GM23248 (cell line): ENCODE data around the gene PPFIA4. TPM values are rescaled to one million over a fixed set of nuclear protein-coding genes. Genes with fewer than 3 reads are reported as not detected.

Source experiments
- DNase-seq: peaks from one replicate; pipeline ENCODE4 v3.0.0-alpha.2; 2015
- H2AFZ ChIP-seq: fragments of 200-600 bp; sonication (generic); 2 replicates; pipeline ENCODE4 v1.6.1; 2016; ENCODE audit warnings: antibody characterized with exemption
- H3F3A ChIP-seq: fragments of 200-600 bp; sonication (generic); 2 replicates; pipeline ENCODE4 v1.6.1; 2016; ENCODE audit warnings: mild to moderate bottlenecking, antibody characterized with exemption, mixed run types; ENCODE audit not compliant: insufficient read depth
- H3K27ac ChIP-seq: fragments of 200-600 bp; sonication (generic); 2 replicates; pipeline ENCODE4 v1.5.1; 2016; ENCODE audit warnings: mild to moderate bottlenecking
- H3K27me3 ChIP-seq: fragments of 200-600 bp; sonication (generic); replicated peaks from 2 replicates; pipeline ENCODE4 v1.6.1; 2016; ENCODE audit warnings: mild to moderate bottlenecking; ENCODE audit not compliant: insufficient read depth
- H3K36me3 ChIP-seq: fragments of 200-600 bp; sonication (generic); 2 replicates; pipeline ENCODE4 v1.6.1; 2016; ENCODE audit warnings: low read depth, mild to moderate bottlenecking
- H3K4me1 ChIP-seq: fragments of 200-600 bp; sonication (generic); 2 replicates; pipeline ENCODE4 v1.6.1; 2016; ENCODE audit warnings: mild to moderate bottlenecking; ENCODE audit not compliant: insufficient read depth
- H3K4me2 ChIP-seq: fragments of 200-600 bp; sonication (generic); one replicate; pipeline ENCODE4 v1.6.1; 2016; ENCODE audit warnings: mild to moderate bottlenecking; ENCODE audit not compliant: unreplicated experiment
- H3K4me3 ChIP-seq: fragments of 200-600 bp; sonication (generic); 2 replicates; pipeline ENCODE4 v1.5.1; 2016; ENCODE audit warnings: mild to moderate bottlenecking
- H3K79me2 ChIP-seq: fragments of 200-600 bp; sonication (generic); 2 replicates; pipeline ENCODE4 v1.6.1; 2016; ENCODE audit warnings: mild to moderate bottlenecking; ENCODE audit not compliant: insufficient read depth
- H3K9ac ChIP-seq: fragments of 200-600 bp; sonication (generic); 2 replicates; pipeline ENCODE4 v1.6.1; 2016; ENCODE audit warnings: mild to moderate bottlenecking
- H3K9me2 ChIP-seq: fragments of 200-600 bp; sonication (generic); 2 replicates; pipeline ENCODE4 v1.6.1; 2016; ENCODE audit warnings: mixed run types, mild to moderate bottlenecking, moderate library complexity; ENCODE audit not compliant: insufficient read depth
- H3K9me3 ChIP-seq: fragments of 200-600 bp; sonication (generic); one replicate; pipeline ENCODE4 v1.6.1; 2017; ENCODE audit warnings: low read depth
- H4K20me1 ChIP-seq: fragments of 200-600 bp; sonication (generic); 2 replicates; pipeline ENCODE4 v1.6.0; 2016; ENCODE audit not compliant: insufficient read depth
- EZH2 ChIP-seq: fragments of 200-600 bp; sonication (generic); IDR thresholded peaks from 2 replicates; pipeline ENCODE4 v1.6.1; 2018; ENCODE audit warnings: antibody characterized with exemption, mild to moderate bottlenecking; ENCODE audit not compliant: insufficient read depth, poor library complexity, severe bottlenecking
- EZH2phosphoT487 ChIP-seq: fragments of 200-600 bp; sonication (generic); IDR thresholded peaks from 2 replicates; pipeline ENCODE4 v1.6.1; 2018; ENCODE audit warnings: antibody characterized with exemption, moderate library complexity, mild to moderate bottlenecking, low read depth; ENCODE audit not compliant: insufficient read depth
- WGBS, 2 experiments: methylation state at CpG; one replicate each; pipeline ENCODE4 v1.1.6; 2015 to 2017; ENCODE audit warnings: low lambda C conversion rate in 2 of 2, low coverage in 1 of 2; ENCODE audit errors: missing lambda C conversion rate in 2 of 2; 5-methylcytosine and 5-hydroxymethylcytosine counted together
- in situ Hi-C: fragments of 300-500 bp; cut with MboI; formaldehyde crosslinking; loops from 2 replicates; pipeline ENCODE4 v1.15.0; 2020
- polyA plus RNA-seq: library from polyadenylated mRNA; unstranded; fragments of >200 nt; fragmentation: Nextera tagmentation; extraction: Ambion mirVana; gene quantifications from 2 replicates; pipeline ENCODE4 v1.2.1, GENCODE V29; 2016
- total RNA-seq: library from RNA; depleted of rRNA; stranded (reverse); fragments of >200 nt; shearing (Covaris generic); gene quantifications from 2 replicates; pipeline ENCODE4 v1.2.3, GENCODE V29; 2014

PPFIA4 gene
- total and polyA plus RNA-seq, 2 experiments from 2014 or later, result 4.9 to 13.6 TPM

DNA sequence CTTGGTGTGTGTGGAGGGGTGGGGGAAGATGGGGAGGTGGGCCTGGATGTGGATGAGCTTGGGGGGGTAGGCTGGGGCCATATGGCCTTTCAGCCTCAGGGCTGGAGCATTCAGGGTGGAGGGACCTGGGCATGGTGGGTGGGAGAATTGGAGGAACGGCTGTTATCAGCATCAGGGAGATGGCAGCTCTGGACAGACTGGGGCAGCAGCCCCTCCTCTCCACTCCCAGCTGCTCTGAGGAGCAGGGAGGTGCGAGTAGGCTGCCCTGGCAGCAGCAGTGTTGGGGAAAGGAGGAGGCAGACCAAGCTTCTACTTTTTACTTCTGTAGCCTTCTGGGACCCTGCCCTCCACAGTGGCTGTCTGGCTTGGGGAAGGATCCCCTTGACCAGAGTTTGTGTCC, 10.2 kb downstream of the PPFIA4 start:
- no peaks in the 10 kb centered on the region for H4K20me1 ChIP-seq
- no peak for DNase-seq
- no peaks in the 10 kb centered on the region for H3K27me3 ChIP-seq
- H3K4me3 ChIP-seq, result no peak overlapping the region
- 60 to 81% methylated on average over 1 to 2 of the region's 2 CpGs for WGBS, 2 experiments
- H3K9me2 ChIP-seq, result no peaks in the 10 kb centered on the region
- no peaks in the 10 kb centered on the region for H3K9me3 ChIP-seq
- H3K27ac ChIP-seq, result no peak overlapping the region
- H2AFZ ChIP-seq, result no peak overlapping the region
- H3K79me2 ChIP-seq, result peaks cover 29% of the 10 kb centered on the region; the same call in 1 of the 2 replicates
- peaks cover 16% of the 10 kb centered on the region; the same call in 1 of the 2 replicates for H3F3A ChIP-seq
- H3K36me3 ChIP-seq, result no peaks in the 10 kb centered on the region
- in situ Hi-C loops, result loop anchor here (10.0 kb wide), 1 partner anchor 188 kb away; the partner anchor contains the start of gene CHIT1
- H3K9ac ChIP-seq, result no peak overlapping the region
- TF ChIP-seq EZH2phosphoT487 (no peak), EZH2 (no peak)
- H3K4me1 ChIP-seq, result peaks cover 30% of the 10 kb centered on the region
- H3K4me2 ChIP-seq, result no peak overlapping the region

DNA sequence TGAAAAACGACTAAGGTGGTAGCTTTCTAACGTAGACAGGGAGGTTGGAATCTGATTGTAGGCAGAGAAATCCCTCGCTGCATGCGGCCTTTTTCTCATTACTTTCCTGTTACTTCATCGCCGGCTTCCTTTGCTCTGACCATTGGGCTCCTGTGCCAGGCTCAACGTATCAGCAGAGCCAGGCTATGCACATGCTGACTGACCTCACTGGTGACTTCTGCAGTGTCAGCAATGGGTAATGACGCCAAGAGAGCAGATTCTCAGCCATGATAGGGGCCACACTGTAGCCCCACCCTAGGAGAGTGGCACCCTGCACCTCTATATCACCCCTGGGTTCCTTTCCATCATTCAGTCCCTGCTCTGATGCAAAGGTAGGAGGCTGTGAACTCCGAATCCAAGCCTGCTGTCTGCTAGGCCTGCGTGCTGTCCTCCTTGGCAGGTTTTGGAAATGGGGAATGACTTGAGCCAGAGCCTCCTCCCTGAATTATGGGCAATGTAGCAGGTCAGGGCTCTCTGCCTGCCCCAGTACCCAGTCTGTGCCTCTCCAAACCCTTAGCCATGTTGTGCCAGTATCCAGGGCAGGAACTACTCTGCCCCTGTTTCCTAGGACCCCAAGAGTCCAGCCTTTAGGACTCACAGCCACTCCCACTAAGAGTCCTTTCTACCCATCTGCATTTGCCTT, 11.4 kb downstream of the PPFIA4 start:
- peak overlapping the region; percentile 29 for H3K4me2 ChIP-seq
- WGBS, 2 experiments, result 72 to 74% methylated on average over 10 of the region's 10 CpGs
- no peak overlapping the region for H3K4me3 ChIP-seq
- no peaks in the 10 kb centered on the region for H3K9me2 ChIP-seq
- no peaks in the 10 kb centered on the region for H4K20me1 ChIP-seq
- no peaks in the 10 kb centered on the region for H3K27me3 ChIP-seq
- H3K79me2 ChIP-seq, result peaks cover 20% of the 10 kb centered on the region; the same call in 1 of the 2 replicates
- peak; percentile 47 for DNase-seq
- H3K36me3 ChIP-seq, result no peaks in the 10 kb centered on the region
- H3K27ac ChIP-seq, result peak overlapping the region; percentile 53
- no peak for TF ChIP-seq EZH2
- TF ChIP-seq EZH2phosphoT487, result no peak
- peaks cover 16% of the 10 kb centered on the region; the same call in 1 of the 2 replicates for H3F3A ChIP-seq
- in situ Hi-C loops, result loop anchor here (10.0 kb wide), 1 partner anchor 187 kb away; the partner anchor contains the start of gene CHIT1
- H3K4me1 ChIP-seq, result peaks cover 38% of the 10 kb centered on the region
- H3K9me3 ChIP-seq, result no peaks in the 10 kb centered on the region
- H3K9ac ChIP-seq, result no peak overlapping the region
- no peak overlapping the region for H2AFZ ChIP-seq

DNA sequence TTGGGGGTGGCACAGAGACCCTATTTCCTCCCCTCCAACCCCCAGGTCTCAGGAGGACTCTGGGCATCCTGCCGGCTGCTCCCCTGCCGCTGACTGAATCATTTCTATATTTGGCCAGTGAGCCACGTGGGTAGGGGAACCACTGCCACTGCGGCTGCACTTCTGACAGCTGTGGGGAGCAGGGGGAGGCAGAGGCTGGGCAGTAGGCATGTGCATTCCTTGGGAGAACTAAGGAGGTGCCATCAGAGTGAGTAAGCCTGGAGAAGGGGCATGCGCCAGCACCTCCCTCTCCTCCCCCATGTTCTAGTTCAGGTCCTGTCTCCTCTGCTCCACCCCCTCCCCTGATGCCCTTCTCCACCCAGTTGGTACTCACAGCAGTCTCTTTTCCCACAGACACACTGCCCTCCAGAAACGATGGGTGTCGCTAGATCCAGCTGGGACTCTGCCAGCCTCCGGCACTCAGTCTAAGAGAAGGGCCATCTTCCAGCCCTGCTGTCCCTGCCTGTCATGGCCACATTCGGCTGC, 12.0 kb downstream of the PPFIA4 start:
- Histone ChIP-seq H3K4me3 (no peak overlapping the region), H3K9me3 (no peaks in the 10 kb centered on the region), H3K36me3 (no peaks in the 10 kb centered on the region), H3K9ac (no peak overlapping the region), H3K27ac (peak overlapping the region; percentile 53), H3K27me3 (no peaks in the 10 kb centered on the region), H3K9me2 (no peaks in the 10 kb centered on the region), H3K4me1 (peaks cover 38% of the 10 kb centered on the region), H3K4me2 (peak overlapping the region; percentile 36), H2AFZ (no peak overlapping the region), H3K79me2 (peaks cover 14% of the 10 kb centered on the region; the same call in 1 of the 2 replicates), H4K20me1 (no peaks in the 10 kb centered on the region), H3F3A (peaks cover 16% of the 10 kb centered on the region; the same call in 1 of the 2 replicates)
- peak; percentile 92 for DNase-seq
- in situ Hi-C loops, result loop anchor here (10.0 kb wide), 1 partner anchor 187 kb away; the partner anchor contains the start of gene CHIT1
- no peak for TF ChIP-seq EZH2
- no peak for TF ChIP-seq EZH2phosphoT487
- WGBS, 2 experiments, result 6 to 10% methylated on average over 9 of the region's 9 CpGs

DNA sequence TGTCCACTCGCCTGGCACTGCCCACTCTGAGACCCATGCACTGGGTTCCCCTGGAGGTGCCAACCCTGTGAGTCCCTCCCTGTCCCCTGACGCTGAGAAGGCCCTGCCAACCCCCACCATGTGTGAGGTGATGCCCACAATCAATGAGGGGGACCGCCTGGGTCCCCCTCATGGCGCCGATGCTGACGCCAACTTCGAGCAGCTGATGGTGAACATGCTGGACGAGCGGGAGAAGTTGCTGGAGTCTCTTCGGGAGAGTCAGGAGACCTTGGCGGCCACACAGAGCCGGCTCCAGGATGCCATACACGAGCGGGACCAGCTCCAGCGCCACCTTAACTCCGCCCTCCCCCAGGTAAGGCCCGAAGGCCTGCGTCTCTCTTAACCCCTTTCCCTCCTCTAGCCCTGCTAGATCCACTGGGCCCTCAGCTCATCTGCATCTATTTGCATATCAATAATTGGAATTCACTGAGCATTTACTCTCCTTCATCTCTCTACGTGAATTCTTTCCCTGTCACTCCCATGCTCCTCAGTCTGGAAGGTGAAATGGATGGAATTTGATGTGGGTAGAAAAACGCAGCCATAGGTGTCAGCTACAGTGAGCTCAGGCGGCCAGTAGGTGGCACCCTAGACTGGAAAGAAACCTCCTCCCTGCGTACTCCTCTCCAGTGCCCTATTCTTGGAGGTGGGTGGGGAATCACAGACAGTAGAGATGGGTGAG, 12.8 kb downstream of the PPFIA4 start:
- no peaks in the 10 kb centered on the region for H3K36me3 ChIP-seq
- peak overlapping the region; percentile 36 for H3K4me2 ChIP-seq
- peaks cover 38% of the 10 kb centered on the region for H3K4me1 ChIP-seq

More for the DNA sequence above, 12.8 kb downstream of the PPFIA4 start:
- Histone ChIP-seq H3K9me2 (no peaks in the 10 kb centered on the region), H3K9ac (no peak overlapping the region), H3K27ac (no peak overlapping the region), H3K9me3 (no peaks in the 10 kb centered on the region), H3K79me2 (0 out of 2 replicates have a peak, but pooled peaks cover 7% of the 10 kb centered on the region), H3K27me3 (no peaks in the 10 kb centered on the region), H3F3A (peaks cover 16% of the 10 kb centered on the region; the same call in 1 of the 2 replicates), H2AFZ (no peak overlapping the region), H4K20me1 (no peaks in the 10 kb centered on the region), H3K4me3 (no peak overlapping the region)
- TF ChIP-seq EZH2, result no peak
- TF ChIP-seq EZH2phosphoT487, result no peak
- WGBS, 2 experiments, result 38 to 44% methylated on average over 16 to 20 of the region's 22 CpGs
- in situ Hi-C loops, result loop anchor here (10.0 kb wide), 1 partner anchor 186 kb away; the partner anchor contains the start of gene CHIT1
- peak; percentile 82 for DNase-seq
